Endothelial cell of umbilical vein (primary cell): ENCODE measurements around the gene SPAG5.

ENCODE experiments used
- EZH2 ChIP-seq: IDR thresholded peaks from 2 replicates; pipeline ENCODE4 v1.6.1; 2012; ENCODE audit warnings: borderline replicate concordance, low read depth, mild to moderate bottlenecking, moderate library complexity, low read length, inconsistent platforms; ENCODE audit not compliant: severe bottlenecking
- JUN ChIP-seq: IDR thresholded peaks from 2 replicates; pipeline ENCODE4 v1.6.1; 2011; ENCODE audit warnings: borderline replicate concordance, low read depth; ENCODE audit not compliant: insufficient read length, insufficient read depth
- POLR2A ChIP-seq: IDR thresholded peaks from 2 replicates; pipeline ENCODE4 v1.6.1; 2012; ENCODE audit warnings: low read depth, mild to moderate bottlenecking, control low read depth, low read length
- POLR2AphosphoS5 ChIP-seq: IDR thresholded peaks from 2 replicates; pipeline ENCODE4 v1.6.1; 2012; ENCODE audit warnings: low read depth, mild to moderate bottlenecking, control low read depth, low read length, moderate library complexity; ENCODE audit not compliant: insufficient read depth
- TF ChIP-seq, protein P1 (sequence below), 2 donors: IDR thresholded peaks; 1 replicate in 1 of 2; 2 replicates in 1 of 2; pipeline ENCODE4 v1.5.1; 2011; ENCODE audit warnings: low read length in 2 of 2, mild to moderate bottlenecking in 2 of 2, moderate library complexity in 2 of 2, control low read depth in 1 of 2, inconsistent platforms in 1 of 2, low read depth in 1 of 2; ENCODE audit not compliant: insufficient read depth in 1 of 2; ENCODE audit errors: extremely low read depth in 1 of 2
- TF ChIP-seq, protein P2 (sequence below): IDR thresholded peaks from 2 replicates; pipeline ENCODE4 v1.6.1; 2011; ENCODE audit not compliant: insufficient read depth, insufficient read length

DNA sequence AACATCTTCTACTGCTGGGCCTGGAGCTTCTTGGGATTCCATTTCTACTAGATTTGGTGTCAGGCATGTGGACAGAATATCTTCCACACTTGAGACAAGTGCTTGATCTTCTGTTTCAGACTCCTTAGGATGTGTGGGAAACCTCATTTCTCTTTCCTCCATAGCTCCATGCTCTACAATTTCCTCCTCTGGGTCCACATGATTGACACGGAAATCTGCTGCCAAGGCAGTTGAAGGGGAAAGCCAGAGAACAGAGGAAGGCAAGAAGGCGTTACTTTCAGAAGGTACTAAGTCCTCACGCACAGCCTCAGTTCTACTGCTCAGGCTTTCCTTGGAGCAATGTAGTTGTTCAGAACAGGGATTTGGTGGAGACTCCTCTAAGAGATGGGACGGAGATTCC is 6.6 kb downstream of the SPAG5 start:
- TF ChIP-seq, protein P1, sequence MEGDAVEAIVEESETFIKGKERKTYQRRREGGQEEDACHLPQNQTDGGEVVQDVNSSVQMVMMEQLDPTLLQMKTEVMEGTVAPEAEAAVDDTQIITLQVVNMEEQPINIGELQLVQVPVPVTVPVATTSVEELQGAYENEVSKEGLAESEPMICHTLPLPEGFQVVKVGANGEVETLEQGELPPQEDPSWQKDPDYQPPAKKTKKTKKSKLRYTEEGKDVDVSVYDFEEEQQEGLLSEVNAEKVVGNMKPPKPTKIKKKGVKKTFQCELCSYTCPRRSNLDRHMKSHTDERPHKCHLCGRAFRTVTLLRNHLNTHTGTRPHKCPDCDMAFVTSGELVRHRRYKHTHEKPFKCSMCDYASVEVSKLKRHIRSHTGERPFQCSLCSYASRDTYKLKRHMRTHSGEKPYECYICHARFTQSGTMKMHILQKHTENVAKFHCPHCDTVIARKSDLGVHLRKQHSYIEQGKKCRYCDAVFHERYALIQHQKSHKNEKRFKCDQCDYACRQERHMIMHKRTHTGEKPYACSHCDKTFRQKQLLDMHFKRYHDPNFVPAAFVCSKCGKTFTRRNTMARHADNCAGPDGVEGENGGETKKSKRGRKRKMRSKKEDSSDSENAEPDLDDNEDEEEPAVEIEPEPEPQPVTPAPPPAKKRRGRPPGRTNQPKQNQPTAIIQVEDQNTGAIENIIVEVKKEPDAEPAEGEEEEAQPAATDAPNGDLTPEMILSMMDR (IDR thresholded peaks at IDR 0.05; ENCODE audit: extremely low read depth in 1 of 2, insufficient read depth in 1 of 2, low read depth in 1 of 2, low read length in 2 of 2) = no peak
- TF ChIP-seq POLR2AphosphoS5 (no peak), EZH2 (no peak), POLR2A (no peak), JUN (no peak)
- TF ChIP-seq, protein P2, sequence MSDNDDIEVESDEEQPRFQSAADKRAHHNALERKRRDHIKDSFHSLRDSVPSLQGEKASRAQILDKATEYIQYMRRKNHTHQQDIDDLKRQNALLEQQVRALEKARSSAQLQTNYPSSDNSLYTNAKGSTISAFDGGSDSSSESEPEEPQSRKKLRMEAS = no peak
